Superior temporal gyrus (tissue), 1 donor: Measurements from ENCODE around the gene PSMD12.

Source experiments
- DNase-seq: peaks from one replicate; pipeline ENCODE4 v3.0.0-alpha.2; 2016; ENCODE audit errors: extremely low spot score

The PSMD12 gene

GRCh38 chr17:67386965-67387551, 20.7 kb upstream of the PSMD12 start:
- DNase-seq: peak; percentile 54

- DNase-seq: no peak
Observed at GRCh38 chr17:67385122-67385988, 19.0 kb upstream of the PSMD12 start.

- DNase-seq: no peak
Observed at GRCh38 chr17:67381929-67382257, 15.5 kb upstream of the PSMD12 start.

GRCh38 chr17:67379251-67379630, 12.9 kb upstream of the PSMD12 start:
- no peak for DNase-seq

GRCh38 chr17:67378454-67379250, 12.3 kb upstream of the PSMD12 start:
- peak; percentile 63 for DNase-seq

- DNase-seq: no peak
Observed at GRCh38 chr17:67377488-67378453, 11.4 kb upstream of the PSMD12 start.

GRCh38 chr17:67376737-67377487, 10.5 kb upstream of the PSMD12 start, which contains the start of gene PITPNC1:
Gene PITPNC1 (plus strand): TSS chr17:67377281.
- DNase-seq: peak; percentile 83

GRCh38 chr17:67376415-67376736, 10.0 kb upstream of the PSMD12 start:
- DNase-seq: peak; percentile 53

GRCh38 chr17:67375716-67376115, 9.3 kb upstream of the PSMD12 start:
- no peak for DNase-seq

- no peak for DNase-seq
Observed at GRCh38 chr17:67375054-67375427, 8.7 kb upstream of the PSMD12 start.

- DNase-seq: peak; percentile 84
Observed at GRCh38 chr17:67374329-67375053, 8.1 kb upstream of the PSMD12 start.

GRCh38 chr17:67372751-67373150, 6.4 kb upstream of the PSMD12 start:
- DNase-seq: no peak

GRCh38 chr17:67369676-67370075, 3.3 kb upstream of the PSMD12 start:
- DNase-seq: no peak

- DNase-seq: no peak
Observed at GRCh38 chr17:67365738-67366192, 612 bp downstream of the PSMD12 start.

- no peak for DNase-seq
Observed at GRCh38 chr17:67364847-67365737, 1.3 kb downstream of the PSMD12 start.

- DNase-seq: no peak
Observed at GRCh38 chr17:67362173-67362572, 4.2 kb downstream of the PSMD12 start.

- DNase-seq: no peak
Observed at GRCh38 chr17:67360880-67361279, 5.5 kb downstream of the PSMD12 start.

GRCh38 chr17:67359960-67360791, 6.2 kb downstream of the PSMD12 start:
- no peak for DNase-seq
